Keratinocyte (primary cell): Measurements from ENCODE around the gene GPR180. TPM values are rescaled to one million over a fixed set of nuclear protein-coding genes. Genes with fewer than 3 reads are reported as not detected.

Experiments
- DNase-seq: peaks from one replicate; pipeline ENCODE4 v3.0.0-alpha.2; 2011; ENCODE audit warnings: low read depth, missing footprints, low spot score
- FAIRE-seq: peaks from 2 replicates; lab custom pipeline; 2011; peaks lifted over from hg19 to GRCh38; lab: Jason Lieb, UNC
- H2AFZ ChIP-seq: 2 replicates; pipeline ENCODE4 v1.6.0; 2012; ENCODE audit warnings: low read length, control low read depth, inconsistent platforms; ENCODE audit not compliant: control insufficient read depth
- H3K27ac ChIP-seq: 2 replicates; pipeline ENCODE4 v1.5.1; 2011; ENCODE audit warnings: low read length; ENCODE audit not compliant: control insufficient read depth, insufficient read depth
- H3K27me3 ChIP-seq: 3 replicates; pipeline ENCODE4 v1.6.0; 2011; ENCODE audit warnings: low read length; ENCODE audit not compliant: control insufficient read depth, insufficient read depth; ENCODE audit errors: extremely low read depth
- H3K36me3 ChIP-seq, 2 experiments: 2 replicates in 1 of 2; 3 replicates in 1 of 2; pipeline ENCODE4 v1.5.1; 2011; ENCODE audit warnings: low read length in 2 of 2, mild to moderate bottlenecking in 1 of 2; ENCODE audit not compliant: control insufficient read depth in 2 of 2, insufficient read depth in 2 of 2; ENCODE audit errors: extremely low read depth in 1 of 2
- H3K4me1 ChIP-seq: 3 replicates; pipeline ENCODE4 v1.5.1; 2011; ENCODE audit warnings: low read length; ENCODE audit not compliant: control insufficient read depth, insufficient read depth; ENCODE audit errors: extremely low read depth
- H3K4me2 ChIP-seq: 3 replicates; pipeline ENCODE4 v1.6.0; 2011; ENCODE audit warnings: low read depth, low read length; ENCODE audit not compliant: control insufficient read depth, insufficient read depth; ENCODE audit errors: extremely low read depth
- H3K4me3 ChIP-seq, 3 experiments: fragments of 200-600 bp in 1 of 3; sonication (generic) in 1 of 3; 2 replicates in 2 of 3; 3 replicates in 1 of 3; pipeline ENCODE4 v1.5.1; 2011 to 2016; ENCODE audit warnings: low read length in 3 of 3, mild to moderate bottlenecking in 3 of 3, control low read depth in 2 of 3, inconsistent platforms in 1 of 3, low read depth in 1 of 3, mixed read lengths in 1 of 3, mixed run types in 1 of 3, moderate library complexity in 1 of 3; ENCODE audit not compliant: control insufficient read depth in 2 of 3, insufficient read depth in 2 of 3; ENCODE audit errors: extremely low read depth in 1 of 3
- H3K79me2 ChIP-seq: 2 replicates; pipeline ENCODE4 v1.6.0; 2012; ENCODE audit warnings: low read length; ENCODE audit not compliant: control insufficient read depth, insufficient read depth
- H3K9ac ChIP-seq: 3 replicates; pipeline ENCODE4 v1.6.0; 2011; ENCODE audit warnings: low read length; ENCODE audit not compliant: control insufficient read depth, insufficient read depth; ENCODE audit errors: extremely low read depth
- H3K9me1 ChIP-seq: 3 replicates; pipeline ENCODE4 v1.6.0; 2011; ENCODE audit warnings: low read length; ENCODE audit not compliant: control insufficient read depth, insufficient read depth; ENCODE audit errors: extremely low read depth
- H3K9me3 ChIP-seq: 2 replicates; pipeline ENCODE4 v1.5.1; 2012; ENCODE audit warnings: low read depth, low read length; ENCODE audit not compliant: control insufficient read depth
- H4K20me1 ChIP-seq: 3 replicates; pipeline ENCODE4 v1.6.0; 2011; ENCODE audit warnings: low read length; ENCODE audit not compliant: control insufficient read depth, insufficient read depth; ENCODE audit errors: extremely low read depth
- CTCF ChIP-seq, 3 experiments: IDR thresholded peaks in 1 of 3; conservative IDR thresholded peaks in 1 of 3; optimal IDR thresholded peaks in 1 of 3; 2 replicates in 2 of 3; 3 replicates in 1 of 3; pipeline versions ENCODE3 to v1.5.1; 2011; ENCODE audit warnings: low read length in 3 of 3, mild to moderate bottlenecking in 3 of 3, moderate library complexity in 2 of 3, control low read depth in 1 of 3, inconsistent platforms in 1 of 3; ENCODE audit not compliant: insufficient read depth in 2 of 3; ENCODE audit errors: extremely low read depth in 1 of 3
- EZH2 ChIP-seq: IDR thresholded peaks from one replicate; pipeline ENCODE4 v1.6.1; 2012; ENCODE audit warnings: inconsistent platforms, mild to moderate bottlenecking, low read length, moderate library complexity
- dilution Hi-C: fragments of 300-500 bp; cut with MboI; formaldehyde crosslinking; loops from one replicate; pipeline ENCODE4 v1.7.0; 2020; ENCODE audit warnings: low sequenced_read_pairs; ENCODE audit not compliant: extremely low pct_ligation_motif_present
- polyA plus RNA-seq, 5 experiments: library from polyadenylated mRNA; depleted of rRNA in 3 of 5; stranded (reverse) in 3 of 5; stranded (forward) in 1 of 5; unstranded in 1 of 5; fragments of >200 nt; gene quantifications; 1 replicate in 1 of 5; 2 replicates in 3 of 5; 3 replicates in 1 of 5; pipeline versions ENCODE4 v1.2.1 to v1.2.3, GENCODE V29; 2011 to 2012; ENCODE audit warnings: missing spikeins in 2 of 5, low read depth in 1 of 5, low replicate concordance in 1 of 5

Gene GPR180
- polyA plus RNA-seq, 1 donor (not counting 4 experiments of a cell fraction or from before 2014, with no cell fraction given) = 9.9 TPM

DNA sequence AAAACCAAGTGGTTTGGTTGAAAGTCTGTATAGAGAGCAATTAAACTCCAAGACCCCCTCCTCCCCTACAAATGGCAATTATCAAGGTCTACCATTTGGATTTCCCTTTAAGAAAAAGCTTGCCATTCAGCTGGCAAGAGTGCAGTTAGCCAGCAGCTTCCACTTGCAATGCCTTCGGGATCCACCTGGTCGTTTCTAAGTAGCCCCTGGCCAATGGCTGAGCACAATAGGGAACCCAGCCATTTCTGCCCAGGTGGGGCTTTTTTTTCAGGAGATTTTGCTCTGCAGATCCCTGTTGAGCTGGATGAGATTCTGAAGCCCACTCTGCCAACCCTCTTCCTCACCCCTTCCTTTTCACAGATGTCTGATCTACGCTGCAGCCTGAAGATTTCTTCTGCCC, 32.0 kb upstream of the GPR180 start:
- no peaks in the 10 kb centered on the region for H3K27me3 ChIP-seq
- dilution Hi-C loops = no loop called here
- no peaks in the 10 kb centered on the region for H3K9me3 ChIP-seq
- H2AFZ ChIP-seq = no peak overlapping the region
- peaks cover 16 to 21% of the 10 kb centered on the region in 2 experiments for H3K36me3 ChIP-seq
- no peak for TF ChIP-seq CTCF (optimal IDR thresholded peaks at IDR 0.05 in 1 of 3, IDR thresholded peaks at IDR 0.05 in 1 of 3, conservative IDR thresholded peaks at IDR 0.05 in 1 of 3; ENCODE audit: extremely low read depth in 1 of 3, insufficient read depth in 2 of 3, low read length in 3 of 3)
- no peak for TF ChIP-seq EZH2
- no peak overlapping the region for H3K4me3 ChIP-seq
- H3K27ac ChIP-seq = no peak overlapping the region
- H4K20me1 ChIP-seq = no peaks in the 10 kb centered on the region
- H3K4me1 ChIP-seq = no peaks in the 10 kb centered on the region
- no peak overlapping the region for H3K9ac ChIP-seq
- H3K4me2 ChIP-seq = no peak overlapping the region
- DNase-seq (no peak), FAIRE-seq (no peak)
- no peaks in the 10 kb centered on the region for H3K79me2 ChIP-seq
- H3K9me1 ChIP-seq = no peaks in the 10 kb centered on the region

DNA sequence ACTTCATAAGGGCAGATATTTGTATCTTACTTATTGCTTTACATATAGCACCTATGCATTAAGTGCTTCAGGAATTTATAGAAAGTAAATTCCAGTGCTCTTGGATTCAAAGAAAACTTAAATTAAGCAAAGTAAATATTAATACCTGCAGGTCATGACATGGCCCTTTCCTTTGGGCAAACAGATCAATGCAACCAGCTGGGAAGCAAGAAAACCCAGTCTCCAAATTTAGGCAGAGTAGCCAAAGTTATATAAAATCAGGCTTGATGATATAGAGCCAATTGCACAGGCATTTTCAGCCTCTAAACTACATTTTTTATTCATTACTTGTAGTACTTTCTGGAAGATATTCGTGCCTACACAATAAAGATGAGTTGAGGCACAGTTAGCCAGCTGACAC, 22.6 kb upstream of the GPR180 start:
- dilution Hi-C loops = no loop called here
- Histone ChIP-seq H3K9me1 (no peaks in the 10 kb centered on the region), H3K9me3 (no peaks in the 10 kb centered on the region), H3K9ac (no peak overlapping the region), H3K4me3 (no peak overlapping the region), H3K79me2 (no peaks in the 10 kb centered on the region), H3K36me3 (peaks cover 21 to 28% of the 10 kb centered on the region in 2 experiments), H2AFZ (no peak overlapping the region), H4K20me1 (no peaks in the 10 kb centered on the region), H3K4me1 (no peaks in the 10 kb centered on the region), H3K27me3 (no peaks in the 10 kb centered on the region), H3K4me2 (no peak overlapping the region), H3K27ac (no peak overlapping the region)
- no peak for FAIRE-seq
- no peak for DNase-seq
- TF ChIP-seq EZH2 (no peak), CTCF (optimal IDR thresholded peaks at IDR 0.05 in 1 of 3, IDR thresholded peaks at IDR 0.05 in 1 of 3, conservative IDR thresholded peaks at IDR 0.05 in 1 of 3; ENCODE audit: extremely low read depth in 1 of 3, insufficient read depth in 2 of 3, low read length in 3 of 3) (no peak)
